ENCODE results near the gene ARFGEF2.
"Not testable (repeated sequence)": the region's sequence is repeated elsewhere in the genome, so short reads cannot be mapped to it uniquely, and the experiment has no call there.

Gene ARFGEF2

GRCh38 chr20:48957053-48957481 lies 35.6 kb downstream of the ARFGEF2 start:
- no peak for DNase-seq

DNA sequence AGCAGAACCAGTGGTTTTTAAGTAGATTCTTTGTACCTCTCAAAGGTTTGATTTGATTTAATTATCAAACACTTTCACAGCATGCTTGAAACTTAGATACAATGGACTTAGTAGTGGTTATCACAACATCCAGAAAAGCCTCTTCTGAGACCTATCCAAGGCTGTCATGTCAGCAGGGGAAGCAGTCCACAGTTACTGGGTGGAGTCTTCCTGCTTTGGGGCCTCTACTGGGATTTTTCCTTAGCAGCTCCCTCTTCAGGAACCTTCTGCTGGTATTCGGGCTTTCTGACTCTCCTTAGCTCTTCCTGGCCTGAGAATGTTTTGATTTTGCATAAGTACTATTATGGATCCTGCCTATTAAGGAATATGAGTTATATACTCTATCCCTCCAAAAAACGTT lies 36.0 kb downstream of the ARFGEF2 start:
- DNase-seq: no peak

DNA sequence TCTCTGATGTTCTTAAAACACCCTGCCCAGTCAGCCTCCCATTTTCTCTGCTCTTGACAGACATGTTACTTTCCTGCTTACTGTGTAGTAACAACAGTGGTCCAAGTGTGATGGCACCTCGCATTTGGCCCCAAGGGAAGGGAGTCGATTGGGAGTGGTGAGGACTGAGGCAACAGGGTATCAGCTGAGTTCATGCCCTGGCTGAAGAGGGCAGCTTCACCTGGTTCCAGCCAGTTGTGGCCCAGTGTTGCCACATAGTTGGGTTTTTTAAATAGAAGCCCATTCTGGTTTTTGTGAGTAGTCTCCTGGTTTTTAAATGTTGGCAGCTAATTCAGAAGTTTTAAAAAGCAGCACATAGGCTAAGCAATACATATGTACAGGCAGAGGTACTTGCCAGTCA lies 37.2 kb downstream of the ARFGEF2 start:
- DNase-seq: no peak

GRCh38 chr20:48959899-48960550 lies 38.5 kb downstream of the ARFGEF2 start:
- DNase-seq: no peak

GRCh38 chr20:48962421-48962820 lies 40.9 kb downstream of the ARFGEF2 start:
- DNase-seq: no peak

- DNase-seq: no peak
Measured at GRCh38 chr20:48962976-48963771, 41.7 kb downstream of the ARFGEF2 start.

- DNase-seq: peak; percentile 58
Measured at GRCh38 chr20:48965189-48965910, 43.8 kb downstream of the ARFGEF2 start.

GRCh38 chr20:48970681-48971365 lies 49.3 kb downstream of the ARFGEF2 start:
- no peak for DNase-seq

DNA sequence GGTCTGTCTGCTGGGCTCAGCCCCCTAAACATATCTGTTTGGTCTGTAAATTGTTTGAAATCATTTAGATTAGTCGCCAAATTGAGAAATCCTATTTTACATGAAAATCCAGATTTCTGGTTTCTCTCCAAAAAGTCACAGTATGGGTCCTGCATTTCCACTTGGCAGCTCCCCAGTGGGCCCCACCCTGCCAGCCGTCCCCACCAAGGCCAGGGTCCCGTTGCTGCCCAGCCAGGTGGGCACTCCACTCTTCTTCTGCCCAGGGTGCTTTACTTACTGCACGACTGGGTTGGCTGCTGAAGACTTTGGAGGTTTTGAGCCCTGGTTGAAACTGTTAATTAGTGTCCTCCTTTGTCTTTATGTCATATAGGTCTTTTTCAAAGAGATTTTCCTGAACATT lies 50.4 kb downstream of the ARFGEF2 start:
- no peak for DNase-seq

- DNase-seq: no peak
Measured at GRCh38 chr20:48972816-48973215, 51.3 kb downstream of the ARFGEF2 start.

GRCh38 chr20:48975955-48976354 lies 54.4 kb downstream of the ARFGEF2 start:
- DNase-seq: no peak

- not testable (repeated sequence) for DNase-seq
Measured at GRCh38 chr20:48979980-48980379, 58.5 kb downstream of the ARFGEF2 start.

- DNase-seq: no peak
Measured at GRCh38 chr20:48983423-48984400, 62.2 kb downstream of the ARFGEF2 start.

DNA sequence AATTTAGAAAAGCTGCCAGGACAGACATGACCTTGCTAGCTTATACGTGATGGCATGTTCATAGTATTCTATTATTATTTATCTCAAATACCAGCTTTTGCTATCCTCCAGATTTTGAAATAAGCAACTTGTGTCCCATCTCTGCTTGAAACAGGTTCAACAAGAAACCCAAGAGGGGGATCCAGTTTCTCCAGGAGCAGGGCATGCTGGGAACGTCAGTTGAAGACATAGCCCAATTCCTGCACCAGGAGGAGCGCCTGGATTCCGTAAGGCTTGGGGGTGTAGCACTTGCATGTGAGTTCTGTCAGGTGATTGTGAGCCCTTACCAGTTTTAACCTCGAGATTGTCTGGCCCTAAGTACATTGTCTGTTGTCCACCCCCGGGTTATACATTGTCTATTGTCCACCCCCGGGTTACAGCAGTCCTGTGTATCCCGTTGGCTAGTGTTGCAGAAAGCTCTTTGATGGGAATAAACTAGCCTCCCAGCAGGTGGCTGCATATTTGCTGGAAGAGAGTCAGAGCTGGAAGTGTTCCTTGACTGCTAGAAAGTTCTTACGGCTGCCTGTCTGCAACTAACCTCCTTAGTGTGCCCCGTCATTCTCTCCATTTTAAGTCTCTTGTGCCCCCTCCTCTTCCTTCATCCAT lies 63.2 kb downstream of the ARFGEF2 start:
- no peak for DNase-seq

DNA sequence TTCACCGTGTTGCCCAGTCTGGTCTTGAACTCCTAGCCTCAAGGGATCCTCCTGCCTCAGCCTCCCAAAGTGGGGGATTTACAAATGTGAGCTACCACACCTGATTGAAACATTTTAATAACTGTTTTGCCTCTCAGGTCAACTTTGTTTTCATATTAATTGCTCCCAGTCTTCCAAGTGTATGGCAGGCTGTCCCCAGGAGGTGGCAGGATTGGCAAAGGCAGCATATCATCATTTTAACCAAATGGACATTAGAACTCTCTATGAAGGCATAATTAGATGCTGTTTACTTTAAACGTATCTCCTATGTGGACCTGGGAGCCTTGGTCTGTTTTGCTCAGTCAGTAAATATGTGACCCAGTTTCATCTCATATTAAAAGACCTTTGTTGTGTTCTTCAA lies 65.4 kb downstream of the ARFGEF2 start:
- DNase-seq: peak; percentile 62

GRCh38 chr20:48990467-48990866 lies 69.0 kb downstream of the ARFGEF2 start:
- no peak for DNase-seq

DNA sequence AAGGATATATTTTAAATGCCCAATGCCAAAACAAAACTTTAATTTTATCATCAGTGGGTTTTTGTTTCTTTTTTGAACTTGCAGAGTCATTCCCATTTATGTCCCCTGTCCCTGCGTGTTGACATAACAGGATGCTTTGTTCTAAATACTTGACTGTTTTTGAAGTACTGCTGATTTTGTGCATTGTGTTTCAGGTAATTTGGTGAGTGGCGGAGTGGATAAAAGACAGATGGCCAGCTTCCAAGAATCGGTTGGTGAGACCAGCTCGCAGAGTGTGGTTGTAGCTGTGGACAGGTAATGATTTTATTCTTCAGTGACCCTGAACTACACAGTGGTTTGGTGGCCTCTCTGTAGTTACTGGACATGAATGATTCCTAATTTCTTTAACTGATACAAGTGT lies 74.1 kb downstream of the ARFGEF2 start:
- peak; percentile 98 for DNase-seq

DNA sequence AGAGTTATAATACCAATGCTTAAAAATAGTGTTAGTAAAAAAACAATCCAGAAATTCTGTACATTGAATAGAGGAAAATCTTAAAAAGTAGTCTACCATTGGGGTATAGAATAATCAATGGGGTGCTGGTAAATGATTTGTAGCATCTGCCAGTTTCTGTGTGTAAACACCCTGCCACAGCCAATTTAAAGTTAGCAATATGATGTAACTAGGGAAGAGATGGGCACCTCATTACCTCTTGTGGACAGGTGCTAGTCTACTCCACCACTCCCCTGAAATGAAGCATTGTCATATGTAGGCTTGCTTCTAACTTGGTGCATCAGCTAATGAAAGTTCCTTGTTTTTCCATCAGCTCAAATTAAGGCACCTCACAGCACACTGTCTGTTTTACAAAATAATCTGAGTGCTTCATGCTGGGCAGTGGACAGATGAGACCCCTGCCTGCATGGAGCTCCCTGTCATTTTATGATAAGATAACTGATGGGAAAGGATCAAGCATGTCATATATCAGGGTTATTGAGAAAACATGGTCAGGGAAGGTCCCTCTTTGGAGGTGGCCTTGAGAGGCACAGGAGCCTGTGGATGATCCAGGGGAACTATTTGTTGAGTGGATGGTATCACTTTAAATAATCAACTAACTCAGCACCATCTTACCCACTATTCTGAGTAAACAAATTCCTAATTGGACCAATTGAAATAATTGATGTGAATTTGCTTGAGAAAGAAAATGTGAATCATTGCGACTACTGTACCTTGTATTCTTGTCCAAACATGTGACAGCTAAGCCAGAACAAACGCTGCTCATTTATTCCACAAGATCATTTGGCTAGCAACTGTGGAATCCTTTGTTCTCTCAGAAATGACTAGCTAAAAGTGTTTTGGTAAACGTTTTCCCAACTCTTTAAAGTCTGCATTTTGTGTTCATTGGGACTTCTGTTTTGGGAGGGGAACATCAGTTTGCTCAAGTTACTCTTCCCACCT lies 78.7 kb downstream of the ARFGEF2 start:
- DNase-seq: peak; percentile 99

DNA sequence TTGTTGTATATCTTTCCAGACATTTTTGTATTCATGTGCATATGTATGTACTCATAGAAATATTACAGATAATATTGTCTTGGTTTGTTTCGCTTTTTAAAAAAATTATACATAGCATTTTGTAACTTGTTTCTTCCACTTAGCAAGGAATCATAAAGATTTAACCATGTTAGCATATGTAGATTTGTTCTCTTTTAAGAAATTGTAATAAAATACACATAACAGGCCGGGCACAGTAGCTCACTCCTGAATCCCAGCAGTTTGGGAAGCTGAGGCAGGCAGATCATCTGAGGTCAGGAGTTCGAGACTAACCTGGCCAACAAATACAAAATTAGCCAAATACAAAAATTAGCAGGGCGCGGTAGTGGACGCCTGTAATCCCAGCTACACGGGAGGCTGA lies 80.2 kb downstream of the ARFGEF2 start:
- no peak for DNase-seq

GRCh38 chr20:49006446-49006980 lies 85.0 kb downstream of the ARFGEF2 start:
- no peak for DNase-seq

Data from NCI-H1105 treated with DMSO at 0.1 percent for 48 hours (cell line).